HEK293 (cell line): ENCODE data around the gene ABLIM2.

Source experiments
- CTCF ChIA-PET: fragments of 350-600 bp; formaldehyde crosslinking; extraction: SDS; loops from one replicate; lab custom pipeline; 2021; ENCODE audit warnings: antibody characterized with exemption; lab: Yijun Ruan, JAX
- POLR2A ChIA-PET: fragments of 300-600 bp; formaldehyde crosslinking; extraction: SDS; loops from one replicate; lab custom pipeline; 2020; ENCODE audit warnings: antibody characterized with exemption, inconsistent platforms; lab: Yijun Ruan, JAX
- H3K27ac ChIP-seq: fragments of 200-500 bp; sonication (Bioruptor generic); 2 replicates; pipeline ENCODE4 v1.5.1; 2014; ENCODE audit warnings: low read depth, low read length, control low read depth, inconsistent platforms; ENCODE audit errors: extremely low read depth
- H3K36me3 ChIP-seq, 2 experiments: fragments of 200-500 bp in 1 of 2; sonication (Bioruptor generic) in 1 of 2; 1 replicate in 1 of 2; 2 replicates in 1 of 2; pipeline ENCODE4 v1.5.1; 2014 to 2017; ENCODE audit warnings: inconsistent platforms in 2 of 2, low read length in 2 of 2; ENCODE audit not compliant: control insufficient read depth in 2 of 2, insufficient read depth in 1 of 2
- H3K4me1 ChIP-seq: fragments of 200-500 bp; sonication (Bioruptor generic); 2 replicates; pipeline ENCODE4 v1.5.1; 2014; ENCODE audit warnings: mild to moderate bottlenecking, low read length, inconsistent platforms; ENCODE audit not compliant: control insufficient read depth, insufficient read depth
- H3K4me3 ChIP-seq: 2 replicates; pipeline ENCODE4 v1.5.1; 2011; ENCODE audit warnings: low read depth, mild to moderate bottlenecking, control low read depth, low read length, moderate library complexity
- H3K9me3 ChIP-seq: fragments of 200-500 bp; sonication (Bioruptor generic); 2 replicates; pipeline ENCODE4 v1.5.1; 2014; ENCODE audit warnings: low read depth, low read length, inconsistent platforms; ENCODE audit not compliant: control insufficient read depth, insufficient read depth
- KLF16 ChIP-seq: fragments of 450-650 bp; formaldehyde crosslinking; IDR thresholded peaks from 2 replicates; pipeline ENCODE4 v1.5.1; 2017; ENCODE audit warnings: missing biosample characterization, missing genetic modification characterization
- OSR2 ChIP-seq: fragments of 450-650 bp; formaldehyde crosslinking; IDR thresholded peaks from 2 replicates; pipeline ENCODE4 v1.5.1; 2016; ENCODE audit warnings: missing biosample characterization, missing genetic modification characterization
- PRDM1 ChIP-seq: fragments of 450-650 bp; formaldehyde crosslinking; IDR thresholded peaks from 2 replicates; pipeline ENCODE4; 2016; ENCODE audit warnings: missing biosample characterization, missing genetic modification characterization
- PRDM4 ChIP-seq: fragments of 450-650 bp; formaldehyde crosslinking; IDR thresholded peaks from 2 replicates; pipeline ENCODE4 v1.5.1; 2017; ENCODE audit warnings: missing biosample characterization, missing genetic modification characterization
- SCRT2 ChIP-seq: fragments of 450-650 bp; formaldehyde crosslinking; IDR thresholded peaks from 2 replicates; pipeline ENCODE4 v1.5.1; 2016; ENCODE audit warnings: missing biosample characterization, missing genetic modification characterization
- SP3 ChIP-seq: fragments of 450-650 bp; formaldehyde crosslinking; IDR thresholded peaks from 2 replicates; pipeline ENCODE4 v1.5.1; 2016; ENCODE audit warnings: missing biosample characterization, missing genetic modification characterization
- TCF7L2 ChIP-seq: IDR thresholded peaks from 2 replicates; pipeline ENCODE4 v1.6.1; 2011; ENCODE audit warnings: low read depth, mild to moderate bottlenecking, inconsistent platforms, low read length, moderate library complexity, borderline replicate concordance
- ZBTB1 ChIP-seq: fragments of 450-650 bp; formaldehyde crosslinking; IDR thresholded peaks from 2 replicates; pipeline ENCODE4 v1.5.1; 2016; ENCODE audit warnings: missing biosample characterization, missing genetic modification characterization
- ZBTB20 ChIP-seq: fragments of 450-650 bp; formaldehyde crosslinking; IDR thresholded peaks from 2 replicates; pipeline ENCODE4 v1.5.1; 2016; ENCODE audit warnings: missing biosample characterization, missing genetic modification characterization
- ZFHX2 ChIP-seq: fragments of 450-650 bp; formaldehyde crosslinking; conservative IDR thresholded peaks from 2 replicates; pipeline ENCODE4 v1.5.1; 2016; ENCODE audit warnings: missing biosample characterization, missing genetic modification characterization
- ZNF2 ChIP-seq: fragments of 450-650 bp; formaldehyde crosslinking; IDR thresholded peaks from 2 replicates; pipeline ENCODE4 v1.5.1; 2016; ENCODE audit warnings: missing biosample characterization, missing genetic modification characterization
- ZNF26 ChIP-seq: fragments of 450-650 bp; formaldehyde crosslinking; IDR thresholded peaks from 2 replicates; pipeline ENCODE4 v1.5.1; 2016; ENCODE audit warnings: missing biosample characterization, missing genetic modification characterization
- ZNF324 ChIP-seq: fragments of 450-650 bp; formaldehyde crosslinking; IDR thresholded peaks from 2 replicates; pipeline ENCODE4 v1.5.1; 2016; ENCODE audit warnings: missing biosample characterization, missing genetic modification characterization
- ZNF391 ChIP-seq: fragments of 450-650 bp; formaldehyde crosslinking; IDR thresholded peaks from 2 replicates; pipeline ENCODE4 v1.5.1; 2016; ENCODE audit warnings: low read depth, missing biosample characterization, missing genetic modification characterization, borderline replicate concordance
- ZNF398 ChIP-seq: fragments of 450-650 bp; formaldehyde crosslinking; IDR thresholded peaks from 2 replicates; pipeline ENCODE4 v1.5.1; 2017; ENCODE audit warnings: missing biosample characterization, missing genetic modification characterization
- ZNF416 ChIP-seq: fragments of 450-650 bp; formaldehyde crosslinking; IDR thresholded peaks from 2 replicates; pipeline ENCODE4 v1.5.1; 2016; ENCODE audit warnings: missing biosample characterization, missing genetic modification characterization
- ZNF521 ChIP-seq: fragments of 450-650 bp; formaldehyde crosslinking; IDR thresholded peaks from 2 replicates; pipeline ENCODE4 v1.5.1; 2017; ENCODE audit warnings: missing biosample characterization, mild to moderate bottlenecking, missing genetic modification characterization
- ZNF596 ChIP-seq: fragments of 450-650 bp; IDR thresholded peaks from 2 replicates; pipeline ENCODE4 v1.5.0; 2018; ENCODE audit warnings: missing biosample characterization, mild to moderate bottlenecking, missing genetic modification characterization, moderate library complexity
- ZNF610 ChIP-seq: fragments of 450-650 bp; formaldehyde crosslinking; IDR thresholded peaks from 2 replicates; pipeline ENCODE4 v1.5.1; 2016; ENCODE audit warnings: missing biosample characterization, missing genetic modification characterization, borderline replicate concordance
- ZNF621 ChIP-seq: fragments of 450-650 bp; formaldehyde crosslinking; IDR thresholded peaks from 2 replicates; pipeline ENCODE4 v1.5.1; 2017; ENCODE audit warnings: missing biosample characterization, missing genetic modification characterization
- ZNF707 ChIP-seq: fragments of 450-650 bp; formaldehyde crosslinking; IDR thresholded peaks from 2 replicates; pipeline ENCODE4 v1.5.1; 2016; ENCODE audit warnings: missing biosample characterization, missing genetic modification characterization
- ZNF785 ChIP-seq: fragments of 450-650 bp; formaldehyde crosslinking; IDR thresholded peaks from 2 replicates; pipeline ENCODE4 v1.5.1; 2016; ENCODE audit warnings: missing biosample characterization, missing genetic modification characterization

ABLIM2 gene

GRCh38 chr4:8107146-8107657, 51.4 kb downstream of the ABLIM2 start (continued):
- no peak for TF ChIP-seq PRDM4

GRCh38 chr4:8106451-8107025, 52.1 kb downstream of the ABLIM2 start:
- no peak overlapping the region for H3K27ac ChIP-seq
- H3K4me3 ChIP-seq, result no peak overlapping the region
- TF ChIP-seq ZNF610 (tag by site-specific recombination), result no peak
- no peak for TF ChIP-seq PRDM4
- TF ChIP-seq ZNF707, result no peak
- TF ChIP-seq ZNF416 (tag by site-specific recombination), result no peak
- TF ChIP-seq ZBTB20 (tag by site-specific recombination), result no peak
- no peak for TF ChIP-seq ZNF621
- no peak for TF ChIP-seq SP3 (tag by site-specific recombination)
- TF ChIP-seq KLF16 (tag by site-specific recombination), result no peak
- TF ChIP-seq, all 188 proteins: peak for 0
- Histone ChIP-seq H3K36me3 (no peaks in the 10 kb centered on the region), H3K4me1 (no peaks in the 10 kb centered on the region), H3K9me3 (no peaks in the 10 kb centered on the region)
- POLR2A ChIA-PET, result no interaction called here
- CTCF ChIA-PET, result no interaction called here

- H3K4me1 ChIP-seq, result no peaks in the 10 kb centered on the region
- CTCF ChIA-PET, result no interaction called here
- TF ChIP-seq ZNF398 (tag by site-specific recombination) (no peak), ZBTB1 (tag by site-specific recombination) (no peak), ZFHX2 (tag by site-specific recombination) (no peak), SCRT2 (no peak), ZNF596 (tag by site-specific recombination) (no peak), ZNF26 (tag by site-specific recombination) (no peak), OSR2 (tag by site-specific recombination) (no peak), ZNF2 (no peak), ZNF785 (tag by site-specific recombination) (no peak), ZNF521 (tag by site-specific recombination) (no peak), PRDM1 (no peak), ZNF391 (tag by site-specific recombination) (no peak), ZNF324 (tag by site-specific recombination) (no peak), TCF7L2 (no peak)
These were observed 53.1 kb downstream of the ABLIM2 start for GRCh38 chr4:8105306-8106100.

More at GRCh38 chr4:8105306-8106100, 53.1 kb downstream of the ABLIM2 start:
- POLR2A ChIA-PET, result no interaction called here
- Histone ChIP-seq H3K27ac (no peak overlapping the region), H3K4me3 (no peak overlapping the region), H3K9me3 (no peaks in the 10 kb centered on the region), H3K36me3 (no peaks in the 10 kb centered on the region)
